Activated naive CD8-positive, alpha-beta T cell (primary cell): Measurements from ENCODE around the gene BMPR1B.
"Not testable (repeated sequence)": the region's sequence is repeated elsewhere in the genome, so short reads cannot be mapped to it uniquely, and the experiment has no call there.

Experiments
- H3K27ac Mint-ChIP-seq: one replicate; pipeline ENCODE4 v1.8.0; 2021; ENCODE audit warnings: mixed read lengths
- H3K27me3 Mint-ChIP-seq: one replicate; pipeline ENCODE4 v1.8.0; 2021; ENCODE audit warnings: mixed read lengths
- H3K36me3 Mint-ChIP-seq: one replicate; pipeline ENCODE4 v1.8.0; 2021; ENCODE audit warnings: mixed read lengths
- H3K4me1 Mint-ChIP-seq: one replicate; pipeline ENCODE4 v1.8.0; 2021; ENCODE audit warnings: low read depth, mixed read lengths
- H3K4me3 Mint-ChIP-seq: one replicate; pipeline ENCODE4 v1.8.0; 2021; ENCODE audit warnings: mild to moderate bottlenecking, mixed read lengths
- H3K9me3 Mint-ChIP-seq: one replicate; pipeline ENCODE4 v1.8.0; 2021; ENCODE audit warnings: low read depth, mixed read lengths

The BMPR1B gene

DNA sequence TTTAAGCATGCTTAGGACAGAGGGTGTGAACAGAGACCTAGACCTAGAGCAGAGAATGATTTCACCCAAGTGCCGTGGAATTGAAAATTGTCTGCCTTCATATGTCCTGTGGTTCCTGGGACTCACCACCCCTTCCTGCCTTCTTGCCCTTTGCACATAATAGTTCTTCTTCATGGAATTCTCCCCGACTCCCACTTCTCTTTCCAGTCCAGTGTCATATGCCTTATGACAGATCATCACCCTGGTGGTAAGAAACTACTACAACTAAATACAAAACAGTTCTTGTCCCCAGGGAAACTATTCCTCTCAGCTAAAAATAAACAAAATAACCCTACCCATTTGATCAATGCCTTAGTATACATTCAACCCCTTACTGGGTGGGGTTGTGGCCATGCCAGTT is 43.3 kb downstream of the BMPR1B start:
- Mint-ChIP-seq H3K4me3 (no peak overlapping the region), H3K27me3 (peaks cover 2% of the 10 kb centered on the region), H3K9me3 (no peaks in the 10 kb centered on the region), H3K36me3 (no peaks in the 10 kb centered on the region), H3K4me1 (no peaks in the 10 kb centered on the region), H3K27ac (no peak overlapping the region)

DNA sequence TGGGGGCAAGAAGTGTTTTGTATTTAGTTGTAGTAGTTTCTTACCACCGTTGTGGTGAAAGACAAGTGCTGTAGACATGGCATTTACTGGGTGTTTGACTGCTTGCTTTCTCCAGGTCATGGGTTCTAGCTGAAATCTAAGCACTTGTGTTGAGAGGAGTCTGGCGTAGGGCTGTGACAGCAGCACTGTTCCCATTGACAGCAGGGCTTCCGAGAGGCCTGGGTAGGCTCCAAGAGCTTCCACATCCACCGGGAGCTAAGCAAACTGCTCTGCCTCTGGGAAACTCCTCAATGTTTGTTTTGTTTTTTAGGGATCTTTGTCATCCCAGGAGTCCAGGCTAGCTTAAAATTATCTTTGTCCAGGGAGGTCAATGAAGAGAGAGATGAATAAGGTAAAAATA is 44.3 kb downstream of the BMPR1B start:
- Mint-ChIP-seq H3K9me3 (no peaks in the 10 kb centered on the region), H3K4me1 (no peaks in the 10 kb centered on the region), H3K4me3 (no peak overlapping the region), H3K27ac (no peak overlapping the region), H3K27me3 (peaks cover 2% of the 10 kb centered on the region), H3K36me3 (no peaks in the 10 kb centered on the region)

DNA sequence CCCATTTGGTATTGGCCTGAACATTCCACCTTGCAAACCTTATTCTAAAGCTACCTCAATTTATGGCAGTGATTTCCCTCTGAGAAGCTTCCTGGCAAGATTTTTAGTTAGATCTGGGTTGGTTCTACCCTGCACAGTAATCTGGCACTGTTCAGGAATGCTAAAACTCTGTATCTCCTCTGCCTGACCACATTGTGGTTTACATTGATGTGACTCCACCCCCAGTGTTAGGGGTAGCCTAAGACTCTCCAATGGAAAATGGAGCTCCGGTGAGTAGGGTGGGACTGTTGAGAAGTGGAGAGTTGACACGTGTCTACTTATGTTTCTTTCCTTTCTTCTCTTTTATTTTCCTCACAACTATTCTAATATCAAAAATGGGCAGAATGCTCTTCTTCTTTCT is 45.4 kb downstream of the BMPR1B start:
- Mint-ChIP-seq H3K4me1 (no peaks in the 10 kb centered on the region), H3K36me3 (no peaks in the 10 kb centered on the region), H3K27me3 (peaks cover 2% of the 10 kb centered on the region), H3K9me3 (no peaks in the 10 kb centered on the region), H3K4me3 (no peak overlapping the region), H3K27ac (no peak overlapping the region)

DNA sequence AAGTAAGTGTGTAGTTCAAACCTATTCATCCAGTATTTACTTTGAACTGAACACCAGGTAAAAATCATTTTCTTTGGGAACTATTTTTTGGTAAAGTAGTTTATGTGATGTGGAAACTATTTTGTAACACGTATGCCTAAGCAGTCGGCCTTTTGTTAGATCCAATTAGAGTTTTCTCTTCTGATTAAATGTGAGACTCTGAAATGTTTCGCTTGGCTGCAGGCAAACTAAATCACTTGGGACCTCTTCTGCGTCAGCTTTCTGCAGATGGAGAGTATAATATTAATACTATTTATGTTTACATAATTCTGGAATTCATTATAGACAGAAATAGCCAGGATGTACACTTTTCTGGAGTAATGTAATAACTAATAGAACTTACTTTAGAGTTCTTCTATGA is 46.9 kb downstream of the BMPR1B start:
- no peaks in the 10 kb centered on the region for H3K4me1 Mint-ChIP-seq
- H3K9me3 Mint-ChIP-seq = no peaks in the 10 kb centered on the region
- H3K36me3 Mint-ChIP-seq = no peaks in the 10 kb centered on the region
- no peak overlapping the region for H3K27ac Mint-ChIP-seq
- H3K27me3 Mint-ChIP-seq = peaks cover 2% of the 10 kb centered on the region
- no peak overlapping the region for H3K4me3 Mint-ChIP-seq

DNA sequence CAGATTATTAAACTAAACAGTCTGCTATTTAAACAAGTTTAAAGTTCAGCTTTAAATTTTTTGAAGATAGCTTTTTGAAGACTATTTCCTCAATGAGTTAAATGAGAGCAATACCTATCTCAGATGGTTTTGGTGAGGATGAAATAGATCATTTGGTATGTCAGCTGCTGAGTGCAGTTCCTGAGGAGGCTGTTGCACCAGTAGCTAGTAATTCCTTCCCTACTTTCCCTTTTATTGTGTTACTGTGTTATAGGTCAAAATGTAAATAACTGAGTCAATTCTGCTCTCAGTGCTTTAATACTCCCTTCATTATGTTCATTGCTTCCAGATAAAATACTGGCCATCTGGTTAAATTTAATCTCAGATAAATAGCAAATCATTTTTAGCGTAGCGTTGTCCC is 48.6 kb downstream of the BMPR1B start:
- Mint-ChIP-seq H3K36me3 (no peaks in the 10 kb centered on the region), H3K4me3 (no peak overlapping the region), H3K9me3 (no peaks in the 10 kb centered on the region), H3K27ac (no peak overlapping the region), H3K27me3 (peaks cover 2% of the 10 kb centered on the region), H3K4me1 (no peaks in the 10 kb centered on the region)

DNA sequence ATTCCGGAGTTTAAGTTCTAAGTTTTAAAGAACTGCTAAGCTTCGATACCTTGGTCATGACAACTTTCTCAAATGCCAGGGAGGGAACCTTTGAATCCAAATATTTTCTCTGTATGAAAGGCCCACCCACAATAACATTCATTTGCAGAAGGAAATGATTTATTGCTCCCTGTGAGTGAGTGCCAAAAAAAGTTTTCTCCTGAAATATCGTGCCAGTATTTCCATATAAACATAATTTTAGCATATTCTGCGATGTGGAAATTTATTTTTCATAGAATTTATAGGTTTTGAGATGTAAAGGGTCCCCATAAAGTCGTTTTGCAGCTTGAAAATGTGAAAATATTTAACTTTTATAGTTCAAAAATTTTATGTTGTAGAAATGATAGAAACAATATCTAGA is 53.9 kb downstream of the BMPR1B start:
- peaks cover 1% of the 10 kb centered on the region for H3K27me3 Mint-ChIP-seq

DNA sequence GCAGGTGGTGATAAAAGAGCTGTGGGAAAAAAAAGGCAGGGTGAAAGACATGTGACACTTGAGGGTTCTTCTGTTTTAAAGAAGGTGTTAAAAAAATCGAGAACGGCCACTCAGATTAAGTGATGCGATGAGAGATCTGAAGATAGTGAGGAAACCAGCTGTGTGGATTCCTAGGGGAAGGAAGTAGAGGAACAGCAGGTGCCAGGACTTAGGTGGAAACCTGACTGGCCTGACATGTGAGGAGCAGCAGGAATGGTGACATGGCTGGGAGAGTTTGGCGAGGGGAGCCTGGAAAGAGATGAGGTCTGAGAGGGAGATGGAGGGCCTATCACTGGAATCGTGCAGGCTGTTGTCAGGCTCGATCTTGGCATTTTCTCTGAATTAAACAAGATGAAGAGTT is 55.5 kb downstream of the BMPR1B start:
- Mint-ChIP-seq H3K36me3 (no peaks in the 10 kb centered on the region), H3K27me3 (peaks cover 1% of the 10 kb centered on the region), H3K4me1 (no peaks in the 10 kb centered on the region), H3K4me3 (no peak overlapping the region), H3K9me3 (no peaks in the 10 kb centered on the region), H3K27ac (no peak overlapping the region)

More for the DNA sequence above, 53.9 kb downstream of the BMPR1B start:
- H3K27ac Mint-ChIP-seq = no peak overlapping the region
- H3K4me3 Mint-ChIP-seq = no peak overlapping the region
- no peaks in the 10 kb centered on the region for H3K36me3 Mint-ChIP-seq
- H3K4me1 Mint-ChIP-seq = no peaks in the 10 kb centered on the region
- no peaks in the 10 kb centered on the region for H3K9me3 Mint-ChIP-seq

DNA sequence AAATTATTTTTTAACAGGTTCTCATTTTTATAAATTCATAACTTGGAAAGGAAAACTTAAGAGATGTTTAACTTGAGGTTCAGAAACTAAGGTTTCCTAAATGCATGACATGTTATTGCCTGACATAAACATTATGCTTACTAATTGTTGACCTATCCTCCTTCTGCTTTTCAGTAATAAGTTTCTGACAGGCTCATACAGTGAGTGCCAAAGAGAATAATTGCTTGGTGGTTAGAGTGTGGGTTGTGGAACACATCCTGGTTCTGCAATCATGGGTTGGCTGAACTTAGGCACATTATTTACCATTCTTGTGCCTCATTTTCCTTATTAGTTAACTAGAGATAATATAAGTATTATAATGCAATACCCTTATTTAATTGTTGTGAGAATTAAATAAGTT is 56.5 kb downstream of the BMPR1B start:
- Mint-ChIP-seq H3K27me3 (peaks cover 1% of the 10 kb centered on the region), H3K27ac (no peak overlapping the region), H3K4me1 (no peaks in the 10 kb centered on the region), H3K4me3 (no peak overlapping the region), H3K36me3 (no peaks in the 10 kb centered on the region), H3K9me3 (no peaks in the 10 kb centered on the region)

DNA sequence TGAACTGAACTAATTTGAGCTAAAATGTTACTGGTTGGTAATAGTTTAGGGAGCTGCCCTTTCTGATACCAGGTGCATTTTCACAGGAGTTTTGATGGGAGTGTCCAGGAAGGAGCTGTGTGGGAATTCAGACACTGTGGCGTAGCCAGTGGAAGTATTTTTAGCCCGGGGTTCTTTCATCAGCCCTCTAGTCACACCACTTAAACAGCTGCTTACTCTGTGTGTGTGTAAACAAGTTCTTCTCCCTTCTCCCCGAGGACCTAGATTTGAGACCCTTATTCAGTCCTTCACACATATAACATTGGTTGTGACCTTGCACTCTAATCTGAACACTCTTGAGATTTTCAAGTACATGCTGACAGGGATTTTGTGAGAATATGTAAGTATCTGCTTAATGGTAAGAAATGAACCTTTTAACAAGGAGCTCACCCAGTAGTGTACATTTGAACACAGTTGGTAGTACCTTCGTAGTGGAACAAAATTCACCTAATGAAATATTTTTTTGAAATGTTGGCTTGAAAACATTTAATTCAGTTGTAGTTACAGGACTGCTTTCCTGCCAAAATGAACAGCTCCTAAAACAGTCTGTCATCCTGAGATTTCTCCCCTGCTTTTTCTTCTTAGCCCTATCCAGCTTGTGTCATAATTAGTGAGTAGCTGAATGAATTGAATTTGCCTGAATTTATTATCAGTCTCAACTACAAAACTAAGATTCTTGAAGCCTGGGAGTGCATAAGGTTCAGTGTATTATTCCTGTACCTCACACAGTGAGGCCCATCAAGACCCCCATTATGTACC is 61.8 kb downstream of the BMPR1B start:
- H3K27me3 Mint-ChIP-seq = no peaks in the 10 kb centered on the region

DNA sequence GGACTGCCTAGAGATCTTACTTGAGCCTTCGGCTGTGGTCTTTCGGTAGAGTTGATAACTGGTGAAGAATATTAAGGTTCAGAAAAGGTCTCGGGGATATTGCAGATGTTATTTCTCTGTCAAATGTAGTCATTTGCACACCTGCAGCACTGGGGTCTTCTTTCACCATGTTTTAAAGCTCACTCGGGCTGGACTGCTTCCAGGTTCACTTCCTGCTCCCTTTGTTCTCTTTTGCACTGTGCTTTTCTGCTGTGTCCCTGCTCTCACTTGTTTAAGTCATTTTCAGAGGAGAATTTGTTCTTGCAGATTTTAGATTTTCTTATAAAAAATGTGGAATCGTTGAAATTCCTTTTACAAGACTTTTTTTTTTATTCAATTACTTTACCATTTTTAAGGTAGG is 68.5 kb downstream of the BMPR1B start:
- no peaks in the 10 kb centered on the region for H3K36me3 Mint-ChIP-seq
- H3K4me3 Mint-ChIP-seq = no peak overlapping the region
- no peaks in the 10 kb centered on the region for H3K4me1 Mint-ChIP-seq
- no peak overlapping the region for H3K27ac Mint-ChIP-seq
- no peaks in the 10 kb centered on the region for H3K27me3 Mint-ChIP-seq
- no peaks in the 10 kb centered on the region for H3K9me3 Mint-ChIP-seq

More for the DNA sequence above, 61.8 kb downstream of the BMPR1B start:
- no peaks in the 10 kb centered on the region for H3K4me1 Mint-ChIP-seq
- no peak overlapping the region for H3K27ac Mint-ChIP-seq
- no peaks in the 10 kb centered on the region for H3K9me3 Mint-ChIP-seq
- no peaks in the 10 kb centered on the region for H3K36me3 Mint-ChIP-seq
- no peak overlapping the region for H3K4me3 Mint-ChIP-seq

DNA sequence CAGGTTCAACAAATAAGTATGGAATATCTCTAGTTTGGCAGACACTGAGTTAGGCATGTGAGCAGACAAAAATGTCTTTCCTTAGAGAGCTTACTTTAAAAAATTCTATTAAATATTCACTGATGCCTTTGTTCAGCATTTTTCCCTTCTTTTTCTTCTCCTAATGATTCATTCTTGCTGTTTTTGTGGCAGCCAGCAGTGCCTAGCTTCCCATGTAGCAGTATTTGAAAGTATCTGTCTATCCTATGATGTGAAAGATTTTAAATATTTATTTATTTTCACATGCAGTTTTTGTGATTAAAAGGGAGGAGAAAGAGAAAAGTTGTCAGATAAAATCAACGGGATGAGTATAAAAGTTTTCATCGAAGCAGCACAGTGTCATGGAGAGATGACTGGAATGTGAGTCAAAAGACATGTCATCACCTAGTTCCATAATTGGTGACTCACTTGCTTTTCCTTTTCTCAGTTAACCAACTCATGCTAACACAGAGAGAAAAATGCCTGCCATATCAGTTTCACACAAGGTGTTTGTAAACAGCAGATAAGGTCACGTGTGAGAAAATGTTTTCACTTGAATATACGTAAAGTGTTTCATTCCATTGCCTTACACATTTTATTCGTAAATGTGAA is 69.8 kb downstream of the BMPR1B start:
- no peaks in the 10 kb centered on the region for H3K27me3 Mint-ChIP-seq
- H3K9me3 Mint-ChIP-seq = no peaks in the 10 kb centered on the region
- no peak overlapping the region for H3K27ac Mint-ChIP-seq
- H3K4me1 Mint-ChIP-seq = no peaks in the 10 kb centered on the region
- H3K36me3 Mint-ChIP-seq = no peaks in the 10 kb centered on the region
- H3K4me3 Mint-ChIP-seq = no peak overlapping the region

DNA sequence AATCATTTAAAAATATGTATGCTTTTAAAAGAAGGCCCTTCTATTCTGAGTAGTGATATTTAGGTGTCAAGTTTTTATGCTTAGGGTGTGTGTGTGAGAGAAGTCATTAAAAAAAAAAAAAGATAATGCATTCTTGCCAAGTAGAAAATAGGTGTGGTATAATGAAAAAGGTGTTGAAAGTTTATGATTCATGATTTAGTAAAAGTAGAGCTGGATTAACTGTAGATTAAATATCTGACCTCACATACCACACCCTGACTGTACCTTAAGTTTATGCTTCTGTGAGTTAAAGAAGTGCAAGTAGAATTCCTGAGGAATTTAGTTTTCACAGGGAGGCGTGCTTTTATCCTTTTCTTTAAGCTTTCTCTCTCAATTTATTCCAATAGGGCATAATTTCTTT is 71.1 kb downstream of the BMPR1B start:
- H3K4me1 Mint-ChIP-seq = no peaks in the 10 kb centered on the region
- no peaks in the 10 kb centered on the region for H3K27me3 Mint-ChIP-seq
- H3K36me3 Mint-ChIP-seq = no peaks in the 10 kb centered on the region
- H3K9me3 Mint-ChIP-seq = no peaks in the 10 kb centered on the region
- H3K4me3 Mint-ChIP-seq = no peak overlapping the region
- H3K27ac Mint-ChIP-seq = no peak overlapping the region

DNA sequence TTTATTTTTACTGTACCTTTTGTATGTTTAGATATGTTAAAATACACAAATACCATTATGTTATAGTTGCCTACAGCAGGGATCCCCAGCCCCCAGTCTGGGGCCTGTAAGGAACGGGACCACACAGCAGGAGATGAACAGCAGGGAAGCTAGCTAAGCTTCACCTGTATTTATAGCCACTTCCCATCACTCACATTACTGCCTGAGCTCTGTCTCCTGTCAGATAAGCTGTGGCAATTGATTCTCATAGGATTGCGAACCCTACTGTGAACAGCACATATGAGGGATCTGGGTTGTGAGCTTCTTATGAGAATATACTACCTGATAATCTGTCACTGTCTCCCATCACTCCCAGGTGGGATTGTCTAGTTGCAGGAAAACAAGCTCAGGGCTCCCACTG is 73.9 kb downstream of the BMPR1B start:
- Mint-ChIP-seq H3K27me3 (no peaks in the 10 kb centered on the region), H3K36me3 (no peaks in the 10 kb centered on the region), H3K4me1 (no peaks in the 10 kb centered on the region), H3K27ac (no peak overlapping the region), H3K4me3 (no peak overlapping the region), H3K9me3 (no peaks in the 10 kb centered on the region)

DNA sequence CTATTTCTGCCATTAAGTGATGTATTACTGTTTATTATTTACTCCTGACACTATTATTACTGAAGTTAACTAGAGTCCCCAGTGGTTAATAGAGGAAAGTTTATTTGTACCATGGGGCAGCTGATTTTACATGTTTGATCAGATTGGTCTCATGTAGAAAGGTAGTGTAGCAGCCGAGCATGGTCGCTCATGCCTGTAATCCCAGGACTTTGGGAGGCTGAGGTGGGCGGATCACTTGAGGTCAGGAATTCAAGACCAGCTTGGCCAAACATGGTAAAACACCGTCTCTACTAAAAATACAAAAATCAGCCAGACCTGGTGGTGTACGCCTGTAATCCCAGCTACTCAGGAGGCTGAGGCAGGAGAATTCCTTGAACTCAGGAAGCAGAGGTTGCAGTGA is 74.6 kb downstream of the BMPR1B start:
- H3K4me1 Mint-ChIP-seq, H3K36me3 Mint-ChIP-seq, H3K27me3 Mint-ChIP-seq, H3K4me3 Mint-ChIP-seq, H3K27ac Mint-ChIP-seq, H3K9me3 Mint-ChIP-seq: not testable (repeated sequence)

DNA sequence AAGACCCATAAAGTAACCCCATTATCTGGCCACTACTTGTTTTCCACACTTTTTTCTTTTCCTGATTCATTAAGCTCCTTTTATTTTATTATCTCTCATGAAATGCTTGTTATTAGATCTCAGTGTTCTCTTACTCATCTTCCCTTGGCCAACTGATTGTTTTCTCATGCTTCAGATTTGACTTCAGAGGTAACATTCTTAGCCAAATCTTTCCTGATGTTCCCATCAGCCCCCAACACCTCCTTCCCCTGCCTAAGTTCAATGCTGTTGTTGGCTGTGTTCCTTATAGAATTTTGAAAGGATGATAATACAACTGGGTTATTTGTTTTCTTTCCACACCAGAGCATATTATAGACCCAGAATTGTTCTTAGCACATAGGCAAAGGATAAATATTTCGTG is 75.6 kb downstream of the BMPR1B start:
- Mint-ChIP-seq H3K27me3 (no peaks in the 10 kb centered on the region), H3K27ac (no peak overlapping the region)

DNA sequence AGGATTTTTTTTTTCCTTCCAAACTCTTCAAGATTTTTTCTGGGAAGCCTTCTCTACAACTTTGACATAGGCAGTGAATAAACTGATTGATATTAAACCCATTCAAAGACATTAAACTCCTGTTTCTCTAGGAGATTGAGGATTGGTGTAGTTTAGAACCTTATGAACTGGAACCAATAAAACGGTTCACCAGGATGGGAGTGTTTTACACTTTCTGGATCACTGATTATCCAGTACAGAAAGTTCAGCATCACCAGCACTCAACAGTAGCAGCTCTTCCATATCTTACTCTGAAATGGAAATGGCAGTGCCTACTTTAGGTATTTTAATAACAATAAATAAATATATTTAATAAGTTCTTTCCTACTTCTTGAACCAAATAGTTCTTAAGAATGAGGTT is 76.7 kb downstream of the BMPR1B start:
- no peaks in the 10 kb centered on the region for H3K9me3 Mint-ChIP-seq
- H3K36me3 Mint-ChIP-seq = no peaks in the 10 kb centered on the region
- H3K4me1 Mint-ChIP-seq = no peaks in the 10 kb centered on the region
- no peaks in the 10 kb centered on the region for H3K27me3 Mint-ChIP-seq
- H3K4me3 Mint-ChIP-seq = no peak overlapping the region
- no peak overlapping the region for H3K27ac Mint-ChIP-seq

More for the DNA sequence above, 75.6 kb downstream of the BMPR1B start:
- Mint-ChIP-seq H3K4me1 (no peaks in the 10 kb centered on the region), H3K36me3 (no peaks in the 10 kb centered on the region), H3K9me3 (no peaks in the 10 kb centered on the region), H3K4me3 (no peak overlapping the region)
